Duodenal mucosa (tissue), 2 donors: ENCODE results near the gene MRPL40.
"Not testable (repeated sequence)": the region's sequence is repeated elsewhere in the genome, so short reads cannot be mapped to it uniquely, and the experiment has no call there.

Source experiments
- H3K27ac ChIP-seq: one replicate; pipeline ENCODE4 v1.7.0; 2013; ENCODE audit warnings: low read depth, low read length
- H3K27me3 ChIP-seq, 2 donors: one replicate each; pipeline ENCODE4 v1.7.0; 2013; ENCODE audit warnings: low read length in 2 of 2, control low read depth in 1 of 2; ENCODE audit not compliant: insufficient read depth in 2 of 2, control insufficient read depth in 1 of 2
- H3K36me3 ChIP-seq, 2 donors: one replicate each; pipeline ENCODE4 v1.7.0; 2013; ENCODE audit warnings: low read length in 2 of 2, control low read depth in 1 of 2; ENCODE audit not compliant: insufficient read depth in 2 of 2, control insufficient read depth in 1 of 2
- H3K4me1 ChIP-seq, 2 donors: one replicate each; pipeline ENCODE4 v1.7.0; 2013; ENCODE audit warnings: low read length in 2 of 2, control low read depth in 1 of 2; ENCODE audit not compliant: insufficient read depth in 2 of 2, control insufficient read depth in 1 of 2
- H3K4me3 ChIP-seq, 2 donors: one replicate each; pipeline ENCODE4 v1.7.0; 2013; ENCODE audit warnings: low read length in 2 of 2, low read depth in 1 of 2
- H3K9ac ChIP-seq, 2 donors: one replicate each; pipeline ENCODE4 v1.7.0; 2013; ENCODE audit warnings: low read length in 2 of 2, low read depth in 1 of 2
- H3K9me3 ChIP-seq, 2 donors: one replicate each; pipeline ENCODE4 v1.7.0; 2013; ENCODE audit warnings: low read length in 2 of 2, control low read depth in 1 of 2; ENCODE audit not compliant: control insufficient read depth in 1 of 2

Gene MRPL40

GRCh38 chr22:19420321-19420720 is 12.0 kb upstream of the MRPL40 start:
- Histone ChIP-seq H3K27ac (no peak overlapping the region), H3K4me1 (peaks cover 8 to 19% of the 10 kb centered on the region in 2 donors), H3K4me3 (no peak overlapping the region), H3K27me3 (no peaks in the 10 kb centered on the region), H3K36me3 (peaks cover 0 to 6% of the 10 kb centered on the region in 2 donors), H3K9me3 (no peaks in the 10 kb centered on the region), H3K9ac (no peak overlapping the region)

DNA sequence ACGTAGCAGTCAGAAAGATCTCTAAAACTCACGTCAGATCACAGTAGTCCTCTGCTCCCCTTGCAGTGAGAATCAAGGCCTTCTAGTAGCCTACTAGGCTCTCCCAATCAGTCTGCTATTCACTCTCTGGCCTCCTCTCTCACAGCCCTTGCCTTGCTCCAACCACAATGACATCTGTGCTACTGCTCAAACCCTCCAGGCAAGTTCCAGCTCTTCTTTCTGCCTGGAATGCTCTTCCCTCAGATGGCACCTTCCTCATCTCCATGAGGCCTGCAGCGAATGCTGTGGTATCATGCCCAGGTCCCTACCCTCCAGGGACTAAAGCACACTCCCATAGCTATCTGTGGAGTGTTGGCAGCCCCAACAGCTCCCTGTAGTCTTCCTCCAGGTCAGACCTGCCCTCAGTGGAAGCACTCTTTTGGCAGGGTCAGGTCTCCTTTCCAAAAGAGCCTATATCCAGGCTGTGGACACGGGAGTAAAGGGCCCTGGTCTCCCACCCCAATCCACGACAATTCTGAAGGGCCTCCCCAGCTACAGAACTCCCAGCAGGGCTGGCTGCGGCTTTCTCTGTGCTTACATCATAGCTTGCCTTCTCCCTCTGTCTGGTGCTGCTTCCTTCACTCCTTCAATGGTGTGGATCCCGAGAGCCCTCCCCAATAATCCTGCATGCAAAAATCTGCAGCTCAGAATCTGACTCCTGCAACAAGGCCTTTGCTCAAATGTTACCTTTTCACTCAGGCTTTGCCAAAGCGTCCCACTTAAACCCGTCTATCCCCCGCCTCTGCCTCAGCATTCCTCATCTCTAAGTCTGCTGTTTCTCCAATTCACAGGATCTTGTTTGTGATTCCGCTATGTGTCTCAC is 9.7 kb upstream of the MRPL40 start:
- Histone ChIP-seq H3K27me3 (no peaks in the 10 kb centered on the region), H3K9ac (no peak overlapping the region), H3K36me3 (peaks cover 3 to 10% of the 10 kb centered on the region in 2 donors), H3K27ac (no peak overlapping the region), H3K4me3 (no peak overlapping the region), H3K4me1 (peaks cover 8 to 23% of the 10 kb centered on the region in 2 donors), H3K9me3 (no peaks in the 10 kb centered on the region)

DNA sequence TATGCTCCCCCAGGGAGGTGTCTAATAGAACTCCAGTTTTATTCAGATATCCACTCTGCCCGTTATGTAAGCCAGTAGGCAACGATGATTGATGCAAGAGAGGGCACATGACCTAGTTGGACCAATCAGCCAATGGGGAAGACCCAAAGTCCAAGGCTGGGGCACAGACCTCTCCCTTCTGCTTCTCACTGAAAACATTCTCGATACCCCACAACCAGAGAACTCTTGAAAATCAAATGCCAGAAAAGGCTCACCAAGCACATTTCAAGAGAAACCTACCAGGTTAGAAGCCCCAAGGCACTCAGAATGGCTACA is 8.2 kb upstream of the MRPL40 start:
- H3K4me1 ChIP-seq = peaks cover 8 to 20% of the 10 kb centered on the region in 2 donors
- H3K27me3 ChIP-seq = no peaks in the 10 kb centered on the region
- H3K36me3 ChIP-seq = peaks cover 3 to 10% of the 10 kb centered on the region in 2 donors
- no peaks in the 10 kb centered on the region for H3K9me3 ChIP-seq
- no peak overlapping the region for H3K9ac ChIP-seq
- no peak overlapping the region for H3K4me3 ChIP-seq
- no peak overlapping the region for H3K27ac ChIP-seq

DNA sequence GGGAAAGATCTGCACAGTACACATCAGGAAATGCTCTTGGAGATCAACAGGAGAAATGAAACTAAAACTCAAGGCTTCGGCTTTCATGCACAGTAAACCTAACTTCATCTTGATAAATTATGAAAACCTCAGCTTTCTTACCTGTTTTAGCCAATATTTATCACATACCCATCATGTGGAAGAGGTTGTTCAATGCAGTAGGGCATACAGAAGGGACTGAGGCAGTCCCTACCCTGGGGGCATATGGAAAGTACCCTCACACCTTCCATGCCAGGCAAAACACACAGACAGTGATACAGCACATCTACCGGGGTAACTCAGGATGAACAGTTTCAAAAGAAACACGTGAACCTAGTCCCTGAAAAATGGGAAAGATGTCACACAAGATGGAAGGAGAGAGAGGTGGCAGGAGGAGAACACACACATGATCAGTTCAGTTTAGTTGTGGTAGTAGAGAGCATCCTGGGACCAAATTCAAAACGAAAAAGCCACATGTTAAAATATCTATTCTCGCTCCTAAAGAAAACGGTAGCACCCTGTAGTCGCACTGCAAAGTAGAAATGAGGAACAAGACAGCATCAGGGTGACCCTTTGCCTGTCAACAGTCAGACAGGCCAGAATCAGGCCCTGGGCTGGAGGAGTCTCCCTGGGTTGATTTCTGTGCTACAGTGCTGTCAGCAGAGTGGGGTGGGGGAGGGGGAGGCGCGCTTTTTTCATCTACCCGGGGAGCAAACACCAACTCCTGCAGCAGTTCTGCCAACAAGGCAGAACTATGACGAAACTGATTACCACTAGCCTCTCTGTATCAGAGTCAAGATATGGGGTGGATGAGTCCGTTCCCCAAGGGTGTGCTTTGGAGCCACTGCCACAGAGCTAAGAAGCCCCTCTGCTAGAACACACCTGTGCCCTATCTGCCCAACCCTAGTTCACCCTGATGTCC is 2.1 kb upstream of the MRPL40 start:
- Histone ChIP-seq H3K9me3 (no peaks in the 10 kb centered on the region), H3K4me1 (peaks cover 24% of the 10 kb centered on the region in 2 donors), H3K36me3 (peaks cover 5 to 9% of the 10 kb centered on the region in 2 donors), H3K4me3 (peak overlapping the region; percentile 80 to 85), H3K27me3 (no peaks in the 10 kb centered on the region), H3K27ac (peak overlapping the region; percentile 52), H3K9ac (peak overlapping the region; percentile 81 to 90)

GRCh38 chr22:19430890-19431541 is 1.3 kb upstream of the MRPL40 start:
- Histone ChIP-seq H3K4me3 (peak overlapping the region; percentile 80 to 85), H3K4me1 (peaks cover 24% of the 10 kb centered on the region in 2 donors), H3K9me3 (no peaks in the 10 kb centered on the region), H3K9ac (peak overlapping the region; percentile 81 to 90), H3K27ac (peak overlapping the region; percentile 52), H3K36me3 (peaks cover 11 to 17% of the 10 kb centered on the region in 2 donors), H3K27me3 (no peaks in the 10 kb centered on the region)

- H3K36me3 ChIP-seq = peaks cover 7 to 14% of the 10 kb centered on the region in 2 donors
- H3K4me3 ChIP-seq = peak within 1 kb of the TSS; percentile 93 to 94
- H3K4me1 ChIP-seq = peaks cover 24% of the 10 kb centered on the region in 2 donors
- peak within 1 kb of the TSS; percentile 94 for H3K27ac ChIP-seq
- H3K9me3 ChIP-seq = no peaks in the 10 kb centered on the region
- H3K27me3 ChIP-seq = no peaks in the 10 kb centered on the region
- peak within 1 kb of the TSS; percentile 90 to 95 for H3K9ac ChIP-seq
Observed at GRCh38 chr22:19431649-19432132, 654 bp upstream of the MRPL40 start, which contains the start of gene HIRA. Gene HIRA, minus strand, starts transcription at chr22:19431733. Its CDS starts 257 bp downstream, at chr22:19431476.

GRCh38 chr22:19434401-19434800 is 2.1 kb downstream of the MRPL40 start:
- Histone ChIP-seq H3K4me1 (peaks cover 14 to 23% of the 10 kb centered on the region in 2 donors), H3K9me3 (no peaks in the 10 kb centered on the region), H3K27ac (no peak overlapping the region), H3K9ac (no peak overlapping the region), H3K4me3 (no peak overlapping the region), H3K36me3 (peaks cover 7 to 18% of the 10 kb centered on the region in 2 donors), H3K27me3 (no peaks in the 10 kb centered on the region)

GRCh38 chr22:19434829-19435580 is 2.7 kb downstream of the MRPL40 start:
- Histone ChIP-seq H3K4me1 (peaks cover 8 to 17% of the 10 kb centered on the region in 2 donors), H3K27ac (no peak overlapping the region), H3K9ac (no peak overlapping the region), H3K9me3 (no peaks in the 10 kb centered on the region), H3K36me3 (peaks cover 7 to 18% of the 10 kb centered on the region in 2 donors), H3K27me3 (no peaks in the 10 kb centered on the region), H3K4me3 (no peak overlapping the region)

- H3K9ac ChIP-seq, H3K4me3 ChIP-seq, H3K4me1 ChIP-seq, H3K27me3 ChIP-seq, H3K27ac ChIP-seq, H3K9me3 ChIP-seq: not testable (repeated sequence)
- peaks cover 7 to 22% of the 10 kb centered on the region in 2 donors for H3K36me3 ChIP-seq
Observed at GRCh38 chr22:19436444-19437161, 4.3 kb downstream of the MRPL40 start.
